A673 (cell line): Measurements from ENCODE around the gene MCF2L2. TPM values are rescaled to one million over a fixed set of nuclear protein-coding genes. Genes with fewer than 3 reads are reported as not detected.

ENCODE experiments used
- BruUV-seq: library from RNA; stranded (reverse); fragments of 400-500 nt; replicated peaks from 2 replicates; lab custom pipeline; 2021; lab: Mats Ljungman, UMichigan
- CTCF ChIA-PET: fragments of 300-600 bp; sonication (Branson Sonifier 250); formaldehyde crosslinking; loops from one replicate; lab custom pipeline; 2022; ENCODE audit warnings: antibody characterized with exemption; lab: Charles Lee
- POLR2A ChIA-PET: fragments of 300-600 bp; sonication (Branson Sonifier 250); formaldehyde crosslinking; loops from one replicate; lab custom pipeline; 2022; ENCODE audit warnings: antibody characterized with exemption; ENCODE audit not compliant: low non-redundant PET; lab: Charles Lee
- DNase-seq: peaks from one replicate; pipeline ENCODE4 v3.0.0-alpha.2; 2015; ENCODE audit warnings: low spot score
- H3K27ac ChIP-seq: fragments of 200-600 bp; sonication (generic); 2 replicates; pipeline ENCODE4 v1.5.1; 2016; ENCODE audit warnings: mixed run types, low read depth, mild to moderate bottlenecking, mixed read lengths, antibody characterized with exemption, low read length; ENCODE audit not compliant: poor library complexity, severe bottlenecking
- H3K27me3 ChIP-seq: fragments of 200-600 bp; sonication (generic); replicated peaks from 2 replicates; pipeline ENCODE4 v1.6.1; 2017; ENCODE audit warnings: mixed run types, low read depth, mild to moderate bottlenecking, mixed read lengths, antibody characterized with exemption, low read length; ENCODE audit not compliant: insufficient read depth, poor library complexity
- H3K36me3 ChIP-seq: fragments of 200-600 bp; sonication (generic); 2 replicates; pipeline ENCODE4 v1.6.1; 2016; ENCODE audit warnings: mixed run types, mild to moderate bottlenecking, mixed read lengths, antibody characterized with exemption, low read length; ENCODE audit not compliant: insufficient read depth, poor library complexity, severe bottlenecking
- H3K4me1 ChIP-seq: fragments of 200-600 bp; sonication (generic); 2 replicates; pipeline ENCODE4 v1.6.1; 2017; ENCODE audit warnings: mixed run types, mild to moderate bottlenecking, mixed read lengths, antibody characterized with exemption, low read length; ENCODE audit not compliant: insufficient read depth, poor library complexity, severe bottlenecking
- H3K4me3 ChIP-seq: fragments of 200-600 bp; sonication (generic); 2 replicates; pipeline ENCODE4 v1.5.1; 2016; ENCODE audit warnings: low read depth, mixed run types, mild to moderate bottlenecking, mixed read lengths, low read length; ENCODE audit not compliant: poor library complexity, severe bottlenecking
- H3K9me3 ChIP-seq: fragments of 200-600 bp; sonication (generic); 2 replicates; pipeline ENCODE4 v1.6.1; 2016; ENCODE audit warnings: mixed run types, low read depth, mild to moderate bottlenecking, mixed read lengths, antibody characterized with exemption, low read length; ENCODE audit not compliant: poor library complexity, severe bottlenecking
- CTCF ChIP-seq: fragments of 300-800, 200-600 bp; sonication (generic); conservative IDR thresholded peaks from 2 replicates; pipeline ENCODE4 v1.5.1; 2017; ENCODE audit warnings: low read depth, mild to moderate bottlenecking, antibody characterized with exemption, low read length, moderate library complexity, mixed read lengths
- EZH2 ChIP-seq: fragments of 200-600 bp; sonication (generic); IDR thresholded peaks from 2 replicates; pipeline ENCODE4 v1.6.1; 2017; ENCODE audit warnings: borderline replicate concordance, low read depth, mild to moderate bottlenecking, mixed read lengths, antibody characterized with exemption, low read length; ENCODE audit not compliant: poor library complexity, severe bottlenecking
- intact Hi-C: fragments of 100-400 bp; cut with micrococcal nuclease; formaldehyde crosslinking; loops from one replicate; pipeline ENCODE4 v1.10.0; 2022; ENCODE audit not compliant: unreplicated experiment
- total RNA-seq: library from RNA; stranded (reverse); gene quantifications from 2 replicates; pipeline ENCODE4 v1.2.3, GENCODE V29; 2021

Gene MCF2L2
- total RNA-seq, 1 experiment from 2014 or later, result not detected

GRCh38 chr3:183410759-183411158 is 17.7 kb downstream of the MCF2L2 start:
- no peak for DNase-seq
- POLR2A ChIA-PET, result no interaction called here
- H3K4me1 ChIP-seq, result no peaks in the 10 kb centered on the region
- intact Hi-C loops, result no loop called here
- CTCF ChIA-PET, result interaction anchor here (0.6 kb wide), 1 partner anchor 294 kb away, joined by 3 read pairs; no protein-coding TSS in a partner anchor
- H3K4me3 ChIP-seq, result no peak overlapping the region
- no peak overlapping the region for H3K27ac ChIP-seq
- no peaks in the 10 kb centered on the region for H3K36me3 ChIP-seq
- TF ChIP-seq EZH2 (no peak), CTCF (no peak)
- BruUV-seq, result no TSS peak
- peaks cover 11% of the 10 kb centered on the region for H3K27me3 ChIP-seq
- no peaks in the 10 kb centered on the region for H3K9me3 ChIP-seq

- peaks cover 14% of the 10 kb centered on the region for H3K27me3 ChIP-seq
- H3K4me3 ChIP-seq, result no peak overlapping the region
- no TSS peak for BruUV-seq
- H3K4me1 ChIP-seq, result no peaks in the 10 kb centered on the region
- CTCF ChIA-PET, result no interaction called here
- no peak for DNase-seq
- H3K36me3 ChIP-seq, result no peaks in the 10 kb centered on the region
- intact Hi-C loops, result no loop called here
- no peaks in the 10 kb centered on the region for H3K9me3 ChIP-seq
- no peak overlapping the region for H3K27ac ChIP-seq
- POLR2A ChIA-PET, result no interaction called here
- TF ChIP-seq EZH2, result no peak
- TF ChIP-seq CTCF, result no peak
Measured at GRCh38 chr3:183410280-183410679, 18.1 kb downstream of the MCF2L2 start.

GRCh38 chr3:183409219-183409618 is 19.2 kb downstream of the MCF2L2 start:
- TF ChIP-seq EZH2 (no peak), CTCF (no peak)
- no peaks in the 10 kb centered on the region for H3K9me3 ChIP-seq
- H3K4me1 ChIP-seq, result no peaks in the 10 kb centered on the region
- BruUV-seq, result no TSS peak
- H3K27me3 ChIP-seq, result peaks cover 14% of the 10 kb centered on the region
- H3K4me3 ChIP-seq, result no peak overlapping the region
- CTCF ChIA-PET, result no interaction called here
- POLR2A ChIA-PET, result no interaction called here
- no peak for DNase-seq
- H3K27ac ChIP-seq, result no peak overlapping the region
- H3K36me3 ChIP-seq, result no peaks in the 10 kb centered on the region
- intact Hi-C loops, result no loop called here
